GM19397 (cell line): ENCODE measurements around the gene TRIM16.
"Not testable (repeated sequence)": the region's sequence is repeated elsewhere in the genome, so short reads cannot be mapped to it uniquely, and the experiment has no call there.

ENCODE experiments used
- ATAC-seq: cut with Tn5 transposase; IDR thresholded peaks from one replicate; pipeline ENCODE4 v1.9.1; 2021; ENCODE audit warnings: mild to moderate bottlenecking, moderate library complexity; ENCODE audit not compliant: unreplicated experiment

Gene TRIM16

GRCh38 chr17:15659236-15659635 is 24.9 kb downstream of the TRIM16 start:
- ATAC-seq, result no peak

GRCh38 chr17:15658296-15658695 is 25.8 kb downstream of the TRIM16 start:
- no peak for ATAC-seq

GRCh38 chr17:15657868-15658267 is 26.2 kb downstream of the TRIM16 start:
- ATAC-seq, result no peak

DNA sequence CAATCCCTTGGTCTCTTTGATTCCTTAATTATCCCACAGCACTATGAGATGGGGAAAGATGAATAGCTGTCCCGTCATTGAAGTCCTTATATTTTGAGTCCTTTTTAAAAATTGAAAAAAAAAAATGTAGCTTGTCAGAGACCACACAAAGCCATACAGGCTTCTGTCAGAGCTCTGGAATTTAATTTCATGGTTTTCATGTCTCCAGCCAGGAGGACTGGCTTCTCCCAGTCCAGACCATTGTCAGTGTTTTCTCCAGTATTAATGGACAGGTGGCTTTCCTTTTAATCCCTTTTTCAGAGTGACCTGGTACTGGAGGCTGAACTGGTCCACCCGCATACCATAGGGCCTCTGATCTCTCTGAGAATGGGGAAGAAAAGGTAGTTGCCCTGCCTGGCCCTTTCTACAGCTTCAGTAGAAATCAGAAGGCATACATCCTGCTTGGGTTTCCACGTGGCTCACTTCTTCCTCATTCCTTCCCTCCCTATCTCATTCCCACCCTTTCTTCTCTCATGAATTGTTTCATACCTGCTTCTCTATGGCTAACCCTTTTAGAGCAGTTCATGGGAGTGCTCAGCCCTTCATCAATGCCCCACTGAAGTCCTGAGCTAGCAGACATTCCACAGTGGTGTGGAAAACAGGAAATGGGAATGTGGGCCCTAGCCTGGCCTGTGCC is 29.1 kb downstream of the TRIM16 start:
- ATAC-seq, result no peak

GRCh38 chr17:15654401-15654800 is 29.7 kb downstream of the TRIM16 start:
- ATAC-seq, result not testable (repeated sequence)

GRCh38 chr17:15652960-15653359 is 31.2 kb downstream of the TRIM16 start:
- no peak for ATAC-seq

DNA sequence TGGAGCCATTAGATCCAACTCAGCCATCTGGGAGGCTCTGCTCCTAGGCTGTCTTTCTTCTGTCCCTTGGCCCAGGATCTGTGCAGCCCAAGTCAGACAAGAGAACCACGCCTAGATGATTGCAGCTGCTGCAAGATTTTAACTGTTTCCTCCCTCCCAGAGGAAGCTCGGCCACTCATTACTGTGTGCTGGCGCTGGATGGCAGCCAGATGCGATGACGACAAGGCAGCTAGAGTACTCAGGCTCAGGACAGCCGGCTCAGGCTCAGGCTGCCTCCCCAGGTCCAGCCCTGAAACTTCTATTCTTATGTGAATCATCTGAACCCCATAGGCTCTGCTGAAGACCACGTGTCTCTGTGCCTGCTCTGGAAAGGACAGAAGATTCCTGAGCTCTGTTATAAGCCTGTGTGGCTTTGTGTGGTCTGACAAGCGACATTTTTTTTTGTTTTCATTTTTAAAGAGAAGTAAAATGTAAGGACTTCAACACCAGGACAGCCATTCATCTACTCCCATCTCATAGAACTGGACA is 32.5 kb downstream of the TRIM16 start:
- ATAC-seq, result peak; percentile 79

- ATAC-seq, result no peak
These were observed 33.1 kb downstream of the TRIM16 start for GRCh38 chr17:15650741-15651582.

- ATAC-seq, result no peak
These were observed 34.2 kb downstream of the TRIM16 start for GRCh38 chr17:15649861-15650421.

DNA sequence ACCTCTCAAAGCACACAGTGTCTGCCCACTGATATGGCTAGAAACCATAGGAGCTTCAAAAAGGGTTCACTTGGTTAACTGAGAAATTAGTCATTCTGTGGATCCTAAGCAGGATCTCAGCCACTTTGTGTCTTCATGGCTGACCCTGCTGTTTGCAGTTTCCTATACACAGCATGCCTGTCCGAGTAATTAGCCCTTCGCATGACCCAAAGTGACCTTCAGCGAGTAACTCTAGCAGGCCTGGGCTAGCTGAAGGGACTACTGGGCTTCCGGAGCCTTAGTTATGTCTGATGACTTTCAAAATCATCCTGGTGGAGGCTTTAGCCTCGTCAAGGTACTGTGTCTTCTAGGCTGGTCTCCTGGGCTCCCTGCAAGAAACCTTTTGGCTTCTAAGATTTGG is 35.7 kb downstream of the TRIM16 start:
- ATAC-seq, result no peak

DNA sequence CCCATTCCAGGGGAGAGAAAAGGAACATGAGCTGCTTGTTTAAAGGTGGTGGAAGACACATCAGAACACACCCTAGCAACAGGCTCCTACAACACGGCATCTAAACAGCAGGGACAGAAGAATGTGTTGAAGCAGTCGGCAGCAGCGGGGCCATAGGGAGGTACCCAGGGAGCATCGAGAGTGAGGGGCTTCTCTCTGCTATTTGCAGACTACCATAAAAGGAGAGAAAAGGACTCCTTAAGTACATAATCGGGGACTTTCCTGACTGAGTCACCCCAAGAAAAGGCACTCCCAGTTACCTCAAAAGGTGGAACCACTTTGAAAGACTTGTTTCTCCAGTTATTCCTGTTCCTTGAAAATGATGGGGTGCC is 38.2 kb downstream of the TRIM16 start:
- not testable (repeated sequence) for ATAC-seq

GRCh38 chr17:15645099-15645941 is 38.8 kb downstream of the TRIM16 start:
- not testable (repeated sequence) for ATAC-seq

DNA sequence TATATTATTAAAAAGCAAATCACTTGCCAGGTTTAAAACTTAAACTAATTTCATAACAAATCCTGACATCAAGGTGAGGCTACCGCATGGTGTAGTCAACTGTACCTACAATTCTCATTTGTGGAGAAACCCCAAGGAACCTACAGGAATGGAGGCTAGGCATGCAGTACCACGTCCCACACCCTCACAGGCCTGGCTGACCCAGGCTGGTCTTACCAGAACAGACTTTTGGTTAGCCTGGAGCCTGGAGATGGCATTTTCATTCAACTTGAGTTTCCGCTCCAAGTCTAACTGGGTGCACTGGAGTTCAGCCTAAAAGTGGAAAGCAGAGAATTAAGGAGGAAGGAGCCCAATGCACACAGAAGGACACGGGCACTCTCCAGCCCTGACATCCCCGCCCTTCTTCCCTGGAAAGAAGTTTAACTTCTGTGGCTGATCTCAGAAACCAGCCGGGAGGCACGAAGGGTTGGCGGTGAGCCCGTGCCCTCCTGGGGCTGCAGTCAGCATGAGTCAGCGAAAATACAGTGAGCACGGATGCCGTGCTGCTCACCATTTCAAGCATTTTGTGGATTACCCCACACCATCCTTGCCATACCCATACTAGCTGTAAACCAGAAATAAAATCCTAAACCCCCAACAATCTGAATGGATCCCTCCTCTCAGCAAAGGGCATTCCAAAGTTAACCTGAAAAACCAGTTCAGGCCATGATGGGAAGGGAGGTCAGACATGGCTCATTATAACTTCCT is 41.4 kb downstream of the TRIM16 start:
- not testable (repeated sequence) for ATAC-seq

DNA sequence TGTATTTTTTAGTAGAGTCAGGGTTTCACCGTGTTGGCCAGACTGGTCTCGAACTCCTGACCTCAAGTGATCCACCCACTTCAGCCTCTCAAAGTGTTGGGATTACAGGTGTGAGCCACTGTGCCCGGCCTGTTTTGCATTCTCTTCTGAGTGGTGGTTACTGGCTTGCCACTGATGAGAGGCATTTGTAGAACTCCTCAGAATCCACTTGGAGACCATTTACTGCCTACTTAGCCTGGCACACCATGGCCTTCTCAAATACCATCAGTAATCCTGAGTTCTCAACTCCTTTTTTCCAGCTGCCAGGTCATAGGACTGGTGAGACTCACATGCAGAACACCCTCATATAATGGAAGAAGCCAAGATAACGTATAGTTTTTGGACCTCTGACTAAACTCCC is 42.1 kb downstream of the TRIM16 start:
- ATAC-seq, result not testable (repeated sequence)

- ATAC-seq, result not testable (repeated sequence)
These were observed 53.1 kb downstream of the TRIM16 start for GRCh38 chr17:15630930-15631453.

DNA sequence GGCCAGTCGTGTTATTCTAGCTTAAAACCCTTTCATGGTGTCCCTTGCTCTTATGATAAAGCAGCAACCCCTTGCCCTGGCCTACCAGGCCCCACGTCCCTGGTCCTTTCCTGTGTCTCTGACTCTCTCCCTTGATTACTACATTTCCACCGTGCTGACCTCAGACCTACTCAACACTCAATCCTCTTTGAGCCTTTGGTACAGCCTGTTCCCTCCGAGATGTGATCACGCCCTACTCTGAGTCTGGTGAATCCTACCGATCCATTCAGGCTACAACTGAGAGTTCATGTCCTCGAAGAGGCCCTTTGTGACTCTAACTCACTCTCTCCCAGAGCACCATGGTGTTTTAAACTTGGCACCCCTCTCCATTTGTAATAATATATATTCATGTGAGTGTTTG is 54.1 kb downstream of the TRIM16 start:
- not testable (repeated sequence) for ATAC-seq

GRCh38 chr17:15623661-15624209 is 60.4 kb downstream of the TRIM16 start:
- not testable (repeated sequence) for ATAC-seq

- not testable (repeated sequence) for ATAC-seq
These were observed 60.9 kb downstream of the TRIM16 start for GRCh38 chr17:15623255-15623654.

DNA sequence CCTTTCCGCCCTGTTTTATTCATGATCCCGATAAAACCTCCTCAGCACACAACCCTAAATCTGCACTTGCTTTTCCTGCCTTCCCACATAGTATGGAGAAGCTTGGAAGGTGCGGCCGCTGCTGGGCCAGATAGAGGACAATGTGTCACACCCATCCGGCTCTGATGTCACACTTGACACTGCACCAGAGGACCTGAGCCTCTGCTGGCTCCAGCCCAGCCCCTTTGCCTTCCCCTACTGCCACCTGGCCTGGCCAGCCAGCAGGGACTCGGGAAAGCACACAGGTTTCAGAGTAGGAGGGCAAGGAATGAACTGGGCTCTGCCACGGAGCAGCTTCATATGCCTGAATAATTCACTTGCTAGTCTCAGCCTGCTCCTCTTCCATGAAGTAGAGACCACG is 62.0 kb downstream of the TRIM16 start:
- ATAC-seq, result not testable (repeated sequence)
